EH (cell line): Measurements from ENCODE around the gene CA5A.
"Not testable (repeated sequence)": the region's sequence is repeated elsewhere in the genome, so short reads cannot be mapped to it uniquely, and the experiment has no call there.

Experiments
- DNase-seq: peaks from one replicate; pipeline ENCODE4 v3.0.0-alpha.2; 2015; ENCODE audit warnings: low read depth

Gene CA5A

GRCh38 chr16:87947356-87948118 is 11.2 kb upstream of the CA5A start:
- DNase-seq = no peak

- DNase-seq = no peak
Observed at GRCh38 chr16:87946596-87947347, 10.4 kb upstream of the CA5A start.

GRCh38 chr16:87945351-87946042 is 9.2 kb upstream of the CA5A start:
- peak; percentile 60 for DNase-seq

- DNase-seq = no peak
Observed at GRCh38 chr16:87942680-87943079, 6.4 kb upstream of the CA5A start.

GRCh38 chr16:87939562-87940423 is 3.5 kb upstream of the CA5A start:
- no peak for DNase-seq

- no peak for DNase-seq
Observed at GRCh38 chr16:87938412-87938949, 2.2 kb upstream of the CA5A start.

- DNase-seq = not testable (repeated sequence)
Observed at GRCh38 chr16:87937231-87937542, 858 bp upstream of the CA5A start.

- not testable (repeated sequence) for DNase-seq
Observed at GRCh38 chr16:87936016-87936374, 334 bp downstream of the CA5A start.

- DNase-seq = not testable (repeated sequence)
Observed at GRCh38 chr16:87934752-87935425, 1.4 kb downstream of the CA5A start.

- no peak for DNase-seq
Observed at GRCh38 chr16:87933140-87933495, 3.2 kb downstream of the CA5A start.

GRCh38 chr16:87932475-87933139 is 3.7 kb downstream of the CA5A start:
- not testable (repeated sequence) for DNase-seq

GRCh38 chr16:87931504-87931903 is 4.8 kb downstream of the CA5A start:
- no peak for DNase-seq

- no peak for DNase-seq
Observed at GRCh38 chr16:87930456-87930855, 5.9 kb downstream of the CA5A start.

- no peak for DNase-seq
Observed at GRCh38 chr16:87929986-87930385, 6.3 kb downstream of the CA5A start.

- no peak for DNase-seq
Observed at GRCh38 chr16:87927195-87927562, 9.2 kb downstream of the CA5A start.

- DNase-seq = no peak
Observed at GRCh38 chr16:87926246-87927194, 9.8 kb downstream of the CA5A start.

GRCh38 chr16:87924811-87925670 is 11.3 kb downstream of the CA5A start:
- DNase-seq = no peak

- DNase-seq = no peak
Observed at GRCh38 chr16:87924041-87924810, 12.1 kb downstream of the CA5A start.
